Tibial artery (tissue), 4 donors: ENCODE results near the gene ADAM22.
A peak's percentile ranks its signal among the peaks of the same experiment; 100 is the strongest.
"Not testable (repeated sequence)": the region's sequence is repeated elsewhere in the genome, so short reads cannot be mapped to it uniquely, and the experiment has no call there.

Experiments
- DNase-seq, 2 donors: peaks; one replicate each; pipeline ENCODE4 v3.0.0-alpha.2; 2019
- H3K27ac ChIP-seq, 2 donors: fragments of 200-600 bp; sonication (generic) in 1 of 2; 1 replicate in 1 of 2; 2 replicates in 1 of 2; pipeline ENCODE4 v1.5.1; 2018 to 2019; ENCODE audit warnings: mild to moderate bottlenecking in 1 of 2
- H3K27me3 ChIP-seq, 2 donors: fragments of 200-600 bp; sonication (generic) in 1 of 2; one replicate each; pipeline versions ENCODE4 v1.5.1 to v1.6.0; 2016 to 2019
- H3K36me3 ChIP-seq, 3 donors: fragments of 200-600 bp; sonication (generic) in 2 of 3; one replicate each; pipeline ENCODE4 v1.5.1; 2016 to 2019; ENCODE audit warnings: mild to moderate bottlenecking in 2 of 3
- H3K4me1 ChIP-seq, 4 donors: fragments of 200-600 bp; sonication (generic) in 2 of 4; 1 replicate in 3 of 4; 2 replicates in 1 of 4; pipeline ENCODE4 v1.5.1; 2016 to 2019
- H3K4me3 ChIP-seq, 2 donors: fragments of 200-600 bp; sonication (generic) in 1 of 2; 1 replicate in 1 of 2; 2 replicates in 1 of 2; pipeline ENCODE4 v1.5.1; 2018 to 2019; ENCODE audit warnings: mild to moderate bottlenecking in 2 of 2
- H3K9me3 ChIP-seq, 3 donors: fragments of 200-600 bp; sonication (generic) in 1 of 3; one replicate each; pipeline ENCODE4 v1.5.1; 2016 to 2019
- intact Hi-C: fragments of 100-400 bp; cut with DNase I; formaldehyde crosslinking; loops from one replicate; pipeline ENCODE4 v1.15.0; 2023; ENCODE audit warnings: low total_unique reads
- TF ChIP-seq, protein P1 (sequence below), 2 experiments: fragments of 200-600 bp in 1 of 2; fragments of 450-650 bp in 1 of 2; IDR thresholded peaks; one replicate each; pipeline ENCODE4 v1.5.1; 2017 to 2019; ENCODE audit warnings: antibody characterized with exemption in 2 of 2, mild to moderate bottlenecking in 1 of 2, moderate library complexity in 1 of 2

ADAM22 gene, protein sequence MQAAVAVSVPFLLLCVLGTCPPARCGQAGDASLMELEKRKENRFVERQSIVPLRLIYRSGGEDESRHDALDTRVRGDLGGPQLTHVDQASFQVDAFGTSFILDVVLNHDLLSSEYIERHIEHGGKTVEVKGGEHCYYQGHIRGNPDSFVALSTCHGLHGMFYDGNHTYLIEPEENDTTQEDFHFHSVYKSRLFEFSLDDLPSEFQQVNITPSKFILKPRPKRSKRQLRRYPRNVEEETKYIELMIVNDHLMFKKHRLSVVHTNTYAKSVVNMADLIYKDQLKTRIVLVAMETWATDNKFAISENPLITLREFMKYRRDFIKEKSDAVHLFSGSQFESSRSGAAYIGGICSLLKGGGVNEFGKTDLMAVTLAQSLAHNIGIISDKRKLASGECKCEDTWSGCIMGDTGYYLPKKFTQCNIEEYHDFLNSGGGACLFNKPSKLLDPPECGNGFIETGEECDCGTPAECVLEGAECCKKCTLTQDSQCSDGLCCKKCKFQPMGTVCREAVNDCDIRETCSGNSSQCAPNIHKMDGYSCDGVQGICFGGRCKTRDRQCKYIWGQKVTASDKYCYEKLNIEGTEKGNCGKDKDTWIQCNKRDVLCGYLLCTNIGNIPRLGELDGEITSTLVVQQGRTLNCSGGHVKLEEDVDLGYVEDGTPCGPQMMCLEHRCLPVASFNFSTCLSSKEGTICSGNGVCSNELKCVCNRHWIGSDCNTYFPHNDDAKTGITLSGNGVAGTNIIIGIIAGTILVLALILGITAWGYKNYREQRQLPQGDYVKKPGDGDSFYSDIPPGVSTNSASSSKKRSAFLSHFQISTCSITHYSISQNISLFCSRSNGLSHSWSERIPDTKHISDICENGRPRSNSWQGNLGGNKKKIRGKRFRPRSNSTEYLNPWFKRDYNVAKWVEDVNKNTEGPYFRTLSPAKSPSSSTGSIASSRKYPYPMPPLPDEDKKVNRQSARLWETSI

DNA sequence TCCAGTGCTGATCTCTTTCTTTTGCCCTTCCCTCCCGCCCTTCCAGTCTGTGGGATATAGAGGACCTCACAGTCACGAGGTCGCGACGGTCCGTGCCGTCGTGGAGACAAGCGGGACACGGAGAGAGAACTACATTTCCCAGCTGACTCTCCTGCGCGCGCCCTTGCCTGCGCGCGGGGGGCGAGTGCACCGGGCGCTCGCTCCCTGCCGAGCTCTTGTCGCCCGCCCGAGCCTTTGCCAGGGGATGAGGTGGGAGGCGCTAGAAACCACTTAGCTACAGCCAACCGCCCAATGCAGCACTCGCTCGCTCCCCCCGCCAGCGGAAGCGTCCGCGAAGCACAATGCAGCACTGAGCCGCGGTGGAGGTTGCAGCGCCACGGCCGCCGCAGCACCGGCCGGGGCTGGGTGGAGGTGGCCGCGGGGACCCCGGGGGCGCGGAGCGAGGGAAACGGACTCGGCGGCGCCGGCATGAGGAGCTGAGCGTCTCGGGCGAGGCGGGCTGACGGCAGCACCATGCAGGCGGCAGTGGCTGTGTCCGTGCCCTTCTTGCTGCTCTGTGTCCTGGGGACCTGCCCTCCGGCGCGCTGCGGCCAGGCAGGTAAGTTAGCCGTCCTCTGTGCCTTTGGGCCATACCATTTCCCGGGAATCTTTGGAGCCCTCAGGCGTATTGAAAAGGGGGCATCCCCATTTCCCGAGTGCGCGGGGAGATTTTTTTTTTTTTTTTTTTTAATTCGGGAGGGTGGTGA is at the start of gene ADAM22:
ADAM22 (plus strand) TSS at position 299 of the 746 bp plus-strand sequence; CDS start at position 514, 215 bp downstream.
- peak within 1 kb of the TSS; percentile 8 to 23 for H3K27ac ChIP-seq
- DNase-seq, result peak; percentile 74 to 83
- H3K4me1 ChIP-seq, result peaks cover 0 to 13% (median 5%) of the 10 kb centered on the region in 4 donors
- H3K9me3 ChIP-seq, result no peaks in the 10 kb centered on the region
- H3K27me3 ChIP-seq, result no peaks in the 10 kb centered on the region
- TF ChIP-seq, protein P1, sequence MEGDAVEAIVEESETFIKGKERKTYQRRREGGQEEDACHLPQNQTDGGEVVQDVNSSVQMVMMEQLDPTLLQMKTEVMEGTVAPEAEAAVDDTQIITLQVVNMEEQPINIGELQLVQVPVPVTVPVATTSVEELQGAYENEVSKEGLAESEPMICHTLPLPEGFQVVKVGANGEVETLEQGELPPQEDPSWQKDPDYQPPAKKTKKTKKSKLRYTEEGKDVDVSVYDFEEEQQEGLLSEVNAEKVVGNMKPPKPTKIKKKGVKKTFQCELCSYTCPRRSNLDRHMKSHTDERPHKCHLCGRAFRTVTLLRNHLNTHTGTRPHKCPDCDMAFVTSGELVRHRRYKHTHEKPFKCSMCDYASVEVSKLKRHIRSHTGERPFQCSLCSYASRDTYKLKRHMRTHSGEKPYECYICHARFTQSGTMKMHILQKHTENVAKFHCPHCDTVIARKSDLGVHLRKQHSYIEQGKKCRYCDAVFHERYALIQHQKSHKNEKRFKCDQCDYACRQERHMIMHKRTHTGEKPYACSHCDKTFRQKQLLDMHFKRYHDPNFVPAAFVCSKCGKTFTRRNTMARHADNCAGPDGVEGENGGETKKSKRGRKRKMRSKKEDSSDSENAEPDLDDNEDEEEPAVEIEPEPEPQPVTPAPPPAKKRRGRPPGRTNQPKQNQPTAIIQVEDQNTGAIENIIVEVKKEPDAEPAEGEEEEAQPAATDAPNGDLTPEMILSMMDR (IDR thresholded peaks at IDR 0.05), result no peak
- H3K36me3 ChIP-seq, result no peaks in the 10 kb centered on the region
- peak within 1 kb of the TSS; percentile 61 to 79 for H3K4me3 ChIP-seq
- intact Hi-C loops, result no loop called here

DNA sequence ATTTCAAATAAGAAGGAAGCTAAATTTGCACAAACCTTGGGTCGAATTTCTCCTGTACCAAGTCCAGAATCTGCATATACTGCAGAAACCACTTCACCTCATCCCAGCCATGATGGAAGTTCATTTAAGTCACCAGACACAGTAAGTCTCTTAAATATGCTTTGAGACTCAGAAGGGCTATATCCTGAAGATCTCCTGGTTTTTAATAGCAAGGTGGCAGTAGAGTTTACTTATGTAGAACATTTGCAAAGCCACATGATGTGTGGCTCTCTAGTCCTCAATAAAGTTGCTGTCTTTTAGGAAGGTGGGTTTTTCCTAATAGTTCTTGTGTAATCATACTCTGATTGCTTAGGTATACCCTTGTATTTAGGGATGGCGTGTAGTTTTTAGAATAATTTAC is 49.0 kb upstream of the ADAM22 start:
- DNase-seq, result no peak
- H3K9me3 ChIP-seq, result no peaks in the 10 kb centered on the region
- no peaks in the 10 kb centered on the region for H3K27me3 ChIP-seq
- TF ChIP-seq, protein P1 (IDR thresholded peaks at IDR 0.05), result no peak
- H3K4me1 ChIP-seq, result no peaks in the 10 kb centered on the region
- peaks cover 3 to 18% (median 4%) of the 10 kb centered on the region in 3 donors for H3K36me3 ChIP-seq
- no peak overlapping the region for H3K4me3 ChIP-seq
- H3K27ac ChIP-seq, result no peak overlapping the region
- intact Hi-C loops, result loop anchor here (10.0 kb wide), 1 partner anchor 90 kb away; no protein-coding TSS in a partner anchor

DNA sequence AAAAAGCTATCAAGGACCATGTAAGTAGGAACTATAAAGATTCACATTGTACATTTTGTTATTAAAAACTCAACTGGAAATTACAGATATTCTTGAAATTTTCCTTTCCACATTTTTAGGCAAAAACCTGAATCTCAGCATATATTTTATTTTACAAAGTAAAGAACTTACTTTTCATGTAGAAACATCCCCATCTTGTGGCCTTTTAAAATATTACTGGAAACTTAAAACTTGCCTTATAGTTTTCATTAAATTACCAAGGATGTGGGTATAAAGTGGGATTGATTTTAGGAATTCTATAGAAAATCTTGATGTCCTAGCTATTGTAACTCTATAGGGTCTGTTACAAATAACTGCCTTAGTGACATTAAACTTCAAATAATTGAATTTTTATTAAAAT is 47.2 kb upstream of the ADAM22 start:
- H3K27ac ChIP-seq, result no peak overlapping the region
- TF ChIP-seq, protein P1 (IDR thresholded peaks at IDR 0.05), result peak; percentile 39 to 43
- H3K27me3 ChIP-seq, result no peaks in the 10 kb centered on the region
- H3K9me3 ChIP-seq, result no peaks in the 10 kb centered on the region
- intact Hi-C loops, result loop anchor here (10.0 kb wide), 1 partner anchor 92 kb away; no protein-coding TSS in a partner anchor
- H3K36me3 ChIP-seq, result peaks cover 3 to 18% (median 4%) of the 10 kb centered on the region in 3 donors
- no peaks in the 10 kb centered on the region for H3K4me1 ChIP-seq
- no peak for DNase-seq
- no peak overlapping the region for H3K4me3 ChIP-seq

DNA sequence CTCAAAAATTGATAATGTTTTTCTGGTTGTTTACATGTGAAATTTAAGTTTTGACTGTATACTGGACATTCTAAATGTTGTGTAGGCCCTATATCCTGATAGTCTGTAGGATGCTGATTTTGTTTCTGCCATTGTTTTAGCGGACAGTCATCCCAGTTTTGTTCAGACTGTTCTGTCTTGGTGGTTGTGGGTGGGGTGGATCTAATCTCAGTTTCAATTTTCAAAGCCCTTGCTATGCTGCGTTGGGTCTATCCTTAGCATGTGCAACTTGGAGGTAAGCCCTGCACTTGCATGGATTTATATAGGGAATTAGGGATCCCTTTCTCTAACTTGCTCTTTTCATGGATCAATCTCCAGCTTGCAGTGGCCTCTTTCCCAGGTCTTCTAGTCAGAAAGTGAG is 38.7 kb upstream of the ADAM22 start:
- TF ChIP-seq, protein P1 (IDR thresholded peaks at IDR 0.05), result no peak
- intact Hi-C loops, result no loop called here
- no peak for DNase-seq
- Histone ChIP-seq H3K4me1 (no peaks in the 10 kb centered on the region), H3K36me3 (no peaks in the 10 kb centered on the region), H3K27me3 (no peaks in the 10 kb centered on the region), H3K9me3 (no peaks in the 10 kb centered on the region), H3K27ac (no peak overlapping the region), H3K4me3 (no peak overlapping the region)

DNA sequence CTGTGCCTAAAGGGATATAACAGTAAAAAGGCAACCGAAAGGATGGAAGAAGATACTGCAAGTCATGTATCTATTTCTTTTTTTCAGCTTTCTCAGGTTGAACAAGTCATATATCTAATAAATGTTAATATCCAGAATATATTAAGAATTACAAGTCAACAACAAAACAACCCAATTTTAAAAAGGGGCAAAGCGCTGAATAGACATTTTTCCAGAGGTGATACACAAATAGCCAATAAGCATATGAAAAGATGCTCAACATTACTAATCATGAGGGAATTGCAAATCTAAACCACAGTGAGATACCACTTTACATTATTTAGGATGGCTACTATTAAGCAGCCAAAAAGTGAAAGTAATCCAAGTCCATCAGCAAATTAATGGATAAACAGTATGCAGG is 34.8 kb upstream of the ADAM22 start:
- no peaks in the 10 kb centered on the region for H3K27me3 ChIP-seq
- H3K36me3 ChIP-seq, result peaks cover 0 to under 1% (median under 1%) of the 10 kb centered on the region in 3 donors
- no peak overlapping the region for H3K4me3 ChIP-seq
- intact Hi-C loops, result no loop called here
- H3K27ac ChIP-seq, result no peak overlapping the region
- H3K9me3 ChIP-seq, result no peaks in the 10 kb centered on the region
- TF ChIP-seq, protein P1 (IDR thresholded peaks at IDR 0.05), result no peak
- H3K4me1 ChIP-seq, result no peaks in the 10 kb centered on the region
- DNase-seq, result no peak

DNA sequence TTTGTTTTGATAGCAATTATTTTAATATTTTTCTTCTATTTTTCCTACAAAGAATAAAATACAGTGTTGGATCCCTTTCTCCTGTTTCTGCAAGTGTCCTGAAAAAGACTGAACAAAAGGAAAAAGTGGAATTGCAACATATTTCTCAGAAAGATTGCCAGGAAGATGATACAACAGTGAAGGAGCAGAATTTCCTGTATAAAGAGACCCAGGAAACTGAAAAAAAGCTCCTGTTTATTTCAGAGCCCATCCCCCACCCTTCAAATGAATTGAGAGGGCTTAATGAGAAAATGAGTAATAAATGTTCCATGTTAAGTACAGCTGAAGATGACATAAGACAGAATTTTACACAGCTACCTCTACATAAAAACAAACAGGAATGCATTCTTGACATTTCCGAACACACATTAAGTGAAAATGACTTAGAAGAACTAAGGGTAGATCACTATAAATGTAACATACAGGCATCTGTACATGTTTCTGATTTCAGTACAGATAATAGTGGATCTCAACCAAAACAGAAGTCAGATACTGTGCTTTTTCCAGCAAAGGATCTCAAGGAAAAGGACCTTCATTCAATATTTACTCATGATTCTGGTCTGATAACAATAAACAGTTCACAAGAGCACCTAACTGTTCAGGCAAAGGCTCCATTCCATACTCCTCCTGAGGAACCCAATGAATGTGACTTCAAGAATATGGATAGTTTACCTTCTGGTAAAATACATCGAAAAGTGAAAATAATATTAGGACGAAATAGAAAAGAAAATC is 26.7 kb upstream of the ADAM22 start:
- H3K36me3 ChIP-seq, H3K9me3 ChIP-seq, DNase-seq, H3K27me3 ChIP-seq, intact Hi-C loops, H3K4me3 ChIP-seq, H3K4me1 ChIP-seq, H3K27ac ChIP-seq: not testable (repeated sequence)

DNA sequence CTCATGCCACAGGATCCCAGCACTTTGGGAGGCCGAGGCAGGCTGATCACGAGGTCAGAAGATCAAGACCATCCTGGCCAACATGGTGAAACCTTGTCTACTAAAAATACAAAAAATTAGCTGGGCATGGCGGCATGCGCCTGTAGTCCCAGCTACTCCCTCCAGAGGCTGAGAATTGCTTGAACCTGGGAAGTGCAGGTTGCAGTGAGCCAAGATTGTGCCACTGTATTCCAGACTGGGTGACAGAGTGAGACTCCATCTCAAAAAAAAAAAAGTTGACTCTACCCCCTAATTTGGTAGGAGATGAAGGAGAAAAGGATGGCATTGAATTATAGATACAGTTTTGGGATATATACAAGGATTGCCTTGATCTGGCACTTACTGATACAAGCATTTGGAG is 25.2 kb upstream of the ADAM22 start:
- H3K4me3 ChIP-seq, H3K27me3 ChIP-seq, intact Hi-C loops, DNase-seq, H3K36me3 ChIP-seq, H3K27ac ChIP-seq, H3K9me3 ChIP-seq, H3K4me1 ChIP-seq: not testable (repeated sequence)
